Stimulated activated CD8-positive, alpha-beta memory T cell treated with anti-CD3 and anti-CD28 coated beads, Interleukin-15, amount 100 ng/mL, for 24 hours (primary cell): ENCODE measurements around the gene TDRD7.
"Not testable (repeated sequence)": the region's sequence is repeated elsewhere in the genome, so short reads cannot be mapped to it uniquely, and the experiment has no call there.

Experiments used
- DNase-seq: peaks from one replicate; pipeline ENCODE4 v3.0.0-alpha.2; 2020; ENCODE audit warnings: low read depth

Gene TDRD7

GRCh38 chr9:97478301-97478981, 66.5 kb downstream of the TDRD7 start:
- no peak for DNase-seq

DNA sequence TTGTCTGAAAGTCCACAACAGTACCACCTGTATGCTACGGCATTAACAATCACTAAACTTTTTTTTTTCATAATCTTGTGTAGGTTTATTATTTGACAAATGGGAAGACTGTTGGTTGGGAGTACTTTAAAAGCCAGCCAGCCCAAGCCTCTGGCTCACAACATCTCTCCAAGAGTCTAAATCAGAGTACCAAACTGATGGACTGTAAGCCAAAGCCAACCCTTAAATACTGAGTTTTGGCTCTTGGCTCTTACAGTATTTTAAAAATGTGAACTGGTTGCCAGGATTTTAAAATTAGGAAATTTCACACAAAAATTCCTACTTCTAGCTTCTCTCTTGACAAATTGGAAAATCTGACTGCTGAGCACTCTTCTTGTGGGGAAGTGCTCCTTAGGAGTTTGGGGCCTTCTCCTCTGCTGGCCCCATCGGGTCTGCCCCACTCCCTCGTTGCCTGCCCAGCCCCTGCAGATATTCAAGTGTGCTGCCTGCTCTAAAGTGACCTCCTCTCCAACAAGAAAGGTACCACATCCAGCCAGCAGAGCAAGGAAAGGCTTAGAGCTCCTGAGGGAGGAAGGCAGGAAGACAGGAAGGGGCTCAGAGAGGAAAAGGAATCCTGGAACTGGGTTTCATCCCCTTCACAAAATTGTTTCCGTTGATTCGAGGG, 67.7 kb downstream of the TDRD7 start:
- no peak for DNase-seq

- DNase-seq, result no peak
These were observed 68.3 kb downstream of the TDRD7 start for GRCh38 chr9:97480174-97480573.

- DNase-seq, result no peak
These were observed 68.9 kb downstream of the TDRD7 start for GRCh38 chr9:97480749-97481148.

GRCh38 chr9:97484134-97484533, 72.2 kb downstream of the TDRD7 start:
- DNase-seq, result no peak

DNA sequence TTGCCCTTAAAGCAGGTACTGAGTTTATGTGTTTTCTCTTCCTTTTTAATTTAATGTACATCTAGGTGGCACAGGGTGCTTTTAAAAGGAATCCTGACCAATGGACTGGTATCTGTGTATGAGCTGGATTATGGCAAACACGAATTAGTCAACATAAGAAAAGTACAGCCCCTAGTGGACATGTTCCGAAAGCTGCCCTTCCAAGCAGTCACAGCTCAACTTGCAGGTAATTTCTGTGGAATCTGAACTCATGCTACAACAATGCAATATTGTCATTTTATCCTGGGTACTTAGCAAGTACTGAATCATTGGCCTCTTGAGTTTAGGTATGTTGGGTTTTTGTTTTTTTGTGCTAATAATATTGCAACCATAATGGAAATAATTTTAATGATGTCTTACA, 75.2 kb downstream of the TDRD7 start:
- DNase-seq, result no peak

DNA sequence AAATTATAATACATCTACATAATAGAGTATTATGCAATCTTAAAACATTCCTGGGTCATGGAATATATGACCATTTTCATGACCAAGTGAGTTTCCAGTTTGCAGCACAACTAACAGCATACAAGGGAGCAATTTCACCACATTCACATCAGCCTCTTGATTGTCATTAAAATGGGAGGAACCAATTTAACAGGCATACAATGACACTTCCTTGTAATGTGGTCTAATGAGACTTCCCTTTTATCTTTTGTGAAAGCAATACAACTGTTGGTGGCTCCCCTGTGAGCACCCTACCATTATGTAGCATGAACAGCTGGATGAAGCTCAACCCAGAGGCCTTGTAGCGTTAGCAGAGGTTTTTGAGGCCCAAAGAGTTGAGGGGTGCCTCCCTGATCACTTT, 76.0 kb downstream of the TDRD7 start:
- no peak for DNase-seq

- no peak for DNase-seq
These were observed 79.5 kb downstream of the TDRD7 start for GRCh38 chr9:97491216-97491999.

DNA sequence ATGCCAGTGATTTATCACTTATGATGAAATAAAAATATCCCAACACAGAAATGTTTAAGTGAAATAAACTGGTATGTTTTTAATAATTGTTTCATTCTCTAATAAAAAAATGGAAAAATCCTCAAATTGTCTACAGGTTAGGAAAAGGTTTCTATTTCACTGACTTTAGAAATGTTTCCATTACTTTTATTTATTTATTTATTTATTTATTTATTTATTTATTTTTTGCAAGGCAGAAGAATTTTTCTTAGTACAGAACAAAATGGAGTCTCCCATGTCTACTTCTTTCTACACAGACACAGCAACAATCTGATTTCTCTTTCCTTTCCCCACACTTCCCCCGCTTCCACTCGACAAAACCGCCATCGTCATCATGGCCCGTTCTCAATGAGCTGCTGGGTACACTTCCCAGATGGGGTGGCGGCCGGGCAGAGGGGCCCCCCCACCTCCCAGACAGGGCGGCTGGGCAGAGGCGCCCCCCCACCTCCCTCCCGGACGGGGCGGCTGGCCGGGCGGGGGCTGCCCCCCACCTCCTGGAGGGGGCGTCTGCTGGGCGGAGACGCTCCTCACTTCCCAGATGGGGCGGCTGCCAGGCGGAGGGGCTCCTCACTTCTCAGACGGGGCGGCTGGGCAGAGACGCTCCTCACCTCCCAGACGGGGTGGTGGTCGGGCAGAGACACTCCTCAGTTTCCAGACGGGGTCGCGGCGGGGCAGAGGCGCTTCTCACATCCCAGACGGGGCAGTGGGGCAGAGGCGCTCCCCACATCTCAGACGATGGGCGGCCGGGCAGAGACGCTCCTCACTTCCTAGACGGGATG, 85.9 kb downstream of the TDRD7 start:
- DNase-seq, result not testable (repeated sequence)

- not testable (repeated sequence) for DNase-seq
These were observed 87.0 kb downstream of the TDRD7 start for GRCh38 chr9:97498846-97499245.

DNA sequence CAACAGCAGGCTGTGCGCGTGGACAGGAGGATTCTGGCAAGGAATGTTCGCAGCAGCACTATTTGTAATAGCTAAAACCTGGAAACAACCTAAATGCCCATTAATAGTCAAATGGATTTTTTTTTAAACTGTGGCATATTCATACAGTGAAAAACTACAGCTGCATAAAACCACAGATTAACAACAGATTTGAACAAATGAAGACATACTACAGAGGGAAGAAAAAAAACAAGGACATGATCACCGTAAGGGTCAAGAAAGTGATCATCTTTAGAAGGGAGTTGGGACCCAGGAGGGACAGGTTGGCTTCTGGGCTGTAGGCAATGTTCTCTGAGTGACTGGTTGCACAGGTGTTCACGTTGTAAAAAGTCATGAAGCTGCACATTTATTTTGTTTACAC, 88.4 kb downstream of the TDRD7 start:
- DNase-seq, result no peak

- no peak for DNase-seq
These were observed 88.9 kb downstream of the TDRD7 start for GRCh38 chr9:97500765-97501176.

DNA sequence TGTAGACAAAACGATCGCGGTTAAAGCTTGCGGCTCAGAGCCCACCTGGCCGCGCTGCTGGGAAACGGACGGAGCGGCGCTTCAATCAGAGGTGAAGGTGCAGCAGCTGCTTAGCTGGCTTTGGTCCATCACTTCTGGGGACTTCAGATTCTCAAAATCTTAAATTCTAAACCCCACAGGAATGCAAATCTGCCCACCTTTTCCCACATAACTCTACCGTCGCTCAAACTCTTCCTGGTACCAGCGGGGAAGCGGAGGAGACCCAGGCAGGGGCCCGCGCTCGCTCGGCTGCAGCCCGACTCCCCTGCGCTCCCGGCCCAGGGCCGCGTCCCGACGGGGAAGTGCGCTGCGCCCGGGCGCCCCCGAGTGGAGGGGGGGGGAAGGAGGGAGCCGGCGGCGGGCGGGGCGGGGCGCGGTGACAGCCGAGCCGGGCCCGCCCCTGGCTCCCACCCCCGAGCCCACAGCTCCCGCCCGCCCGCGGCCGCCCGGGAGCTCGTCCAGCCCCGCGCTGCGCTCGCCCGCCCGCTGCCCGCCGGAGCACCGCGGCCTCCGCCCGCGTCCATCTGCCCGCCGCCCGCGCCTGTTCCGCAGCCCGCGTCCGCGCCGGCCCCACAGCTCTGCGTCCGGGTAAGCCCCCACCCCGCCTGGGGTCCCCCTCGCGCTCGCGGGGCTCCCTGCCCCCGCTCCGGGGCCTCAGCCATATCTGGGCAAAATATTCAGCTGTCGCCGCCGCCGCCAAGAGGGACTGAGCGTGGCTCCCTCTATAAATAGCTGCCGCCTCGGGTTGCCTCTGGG, 89.5 kb downstream of the TDRD7 start, which contains the start of gene TMOD1:
TSS of gene TMOD1 (plus strand) at position 490 of the 795 bp plus-strand sequence. CDS start 22,523 bp downstream, outside the sequence.
- DNase-seq, result peak; percentile 9

- DNase-seq, result no peak
These were observed 90.0 kb downstream of the TDRD7 start for GRCh38 chr9:97501972-97502221.

- no peak for DNase-seq
These were observed 90.5 kb downstream of the TDRD7 start for GRCh38 chr9:97502222-97502983.

- no peak for DNase-seq
These were observed 91.3 kb downstream of the TDRD7 start for GRCh38 chr9:97502984-97503861.

DNA sequence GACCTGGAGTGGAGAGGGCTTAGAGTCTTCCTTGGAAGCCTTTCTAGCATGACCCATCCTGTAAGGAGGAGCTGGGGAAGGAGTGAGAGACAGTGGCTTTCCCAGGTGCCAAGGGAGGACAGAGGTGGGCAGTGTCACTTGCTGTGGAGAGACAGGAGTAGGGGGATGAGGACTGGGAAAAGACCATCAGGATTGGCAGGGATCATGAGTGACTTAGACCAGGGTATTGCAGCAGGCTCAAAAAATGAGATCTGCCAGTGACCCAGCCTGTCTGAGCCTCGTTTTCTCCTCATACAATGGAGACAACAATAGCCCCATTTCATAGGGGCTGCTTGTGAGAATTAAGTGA, 91.9 kb downstream of the TDRD7 start:
- no peak for DNase-seq

- DNase-seq, result no peak
These were observed 92.7 kb downstream of the TDRD7 start for GRCh38 chr9:97504381-97505216.

GRCh38 chr9:97505845-97506244, 93.9 kb downstream of the TDRD7 start:
- no peak for DNase-seq
